K562 (cell line): ENCODE data around the gene CLEC2L. TPM values are rescaled to one million over a fixed set of nuclear protein-coding genes. Genes with fewer than 3 reads are reported as not detected.

Source experiments
- ATAC-seq: fragments of 200-7000 bp; cut with Tn5 transposase; 3 replicates; pipeline ENCODE4 v1.9.1; 2020; ENCODE audit warnings: moderate library complexity
- BruUV-seq: library from RNA; stranded (reverse); fragments of 400-500 nt; replicated peaks from 2 replicates; lab custom pipeline; 2021; lab: Mats Ljungman, UMichigan
- CTCF ChIA-PET: fragments of 300-600 bp; formaldehyde crosslinking; extraction: SDS; loops from one replicate; lab custom pipeline; 2021; ENCODE audit warnings: low intra/inter-chr PET ratio; lab: Yijun Ruan, JAX
- POLR2A ChIA-PET: fragments of 300-600, 350-650 bp; sonication (Branson Sonifier 250); formaldehyde crosslinking; extraction: SDS; loops from one replicate; lab custom pipeline; 2021; ENCODE audit warnings: antibody characterized with exemption, inconsistent platforms; lab: Yijun Ruan, JAX
- DNase-seq, 4 experiments: peaks; one replicate each; pipeline versions ENCODE4 v3.0.0 to v3.0.0-alpha.2; 2011 to 2018; ENCODE audit warnings: low spot score in 3 of 4, mixed read lengths in 3 of 4; ENCODE audit errors: extremely low read depth in 1 of 4
- FAIRE-seq: peaks from 2 replicates; lab custom pipeline; 2011; peaks lifted over from hg19 to GRCh38; lab: Jason Lieb, UNC
- H2AFZ ChIP-seq: 2 replicates; pipeline ENCODE4 v1.6.0; 2011; ENCODE audit warnings: low read depth, low read length, control low read depth, inconsistent platforms
- H3K27ac ChIP-seq: fragments of 200-600 bp; 3 replicates; pipeline ENCODE4 v1.8.0; 2011; ENCODE audit warnings: low read depth, mild to moderate bottlenecking, control low read depth, inconsistent platforms, low read length, moderate library complexity, mixed read lengths; ENCODE audit errors: extremely low read depth
- H3K27me3 ChIP-seq, 2 experiments: fragments of 300-600 bp in 1 of 2; 2 replicates in 1 of 2; 3 replicates in 1 of 2; pipeline versions ENCODE4 v1.6.0 to v1.8.0; 2011; ENCODE audit warnings: inconsistent platforms in 2 of 2, low read length in 2 of 2, mild to moderate bottlenecking in 1 of 2, mixed read lengths in 1 of 2, moderate library complexity in 1 of 2; ENCODE audit not compliant: control insufficient read depth in 2 of 2, insufficient read depth in 2 of 2
- H3K36me3 ChIP-seq: fragments of 300-600 bp; 3 replicates; pipeline ENCODE4 v1.8.0; 2011; ENCODE audit warnings: mild to moderate bottlenecking, low read length, inconsistent platforms; ENCODE audit not compliant: control insufficient read depth, insufficient read depth
- H3K4me1 ChIP-seq, 2 experiments: fragments of 200-600 bp in 1 of 2; replicated peaks in 1 of 2; 2 replicates in 1 of 2; 3 replicates in 1 of 2; pipeline versions ENCODE4 v1.5.1 to v1.8.0; 2011; ENCODE audit warnings: inconsistent platforms in 2 of 2, low read length in 2 of 2, mild to moderate bottlenecking in 1 of 2, mixed read lengths in 1 of 2, moderate library complexity in 1 of 2; ENCODE audit not compliant: control insufficient read depth in 2 of 2, insufficient read depth in 2 of 2
- H3K4me2 ChIP-seq: 2 replicates; pipeline ENCODE4 v1.6.1; 2011; ENCODE audit warnings: low read length, control low read depth, inconsistent platforms, mixed read lengths; ENCODE audit not compliant: insufficient read depth
- H3K4me3 ChIP-seq: fragments of 200-600 bp; sonication (generic), shearing (Covaris generic); 2 replicates; pipeline ENCODE4 v1.5.1; 2016; ENCODE audit warnings: control low read depth, inconsistent platforms
- H3K79me2 ChIP-seq: fragments of 200-600 bp; 3 replicates; pipeline ENCODE4 v1.8.0; 2011; ENCODE audit warnings: low read length, inconsistent platforms; ENCODE audit not compliant: control insufficient read depth, insufficient read depth
- H3K9ac ChIP-seq, 2 experiments: 2 replicates each; pipeline versions ENCODE4 v1.6.0 to v1.6.1; 2011; ENCODE audit warnings: low read depth in 2 of 2, low read length in 2 of 2, control low read depth in 1 of 2, inconsistent platforms in 1 of 2, mild to moderate bottlenecking in 1 of 2, mixed read lengths in 1 of 2; ENCODE audit not compliant: insufficient read depth in 1 of 2
- H3K9me1 ChIP-seq: one replicate; pipeline ENCODE4 v1.6.0; 2011; ENCODE audit warnings: inconsistent platforms, mild to moderate bottlenecking, low read length, moderate library complexity; ENCODE audit not compliant: control insufficient read depth, insufficient read depth
- H3K9me3 ChIP-seq: replicated peaks from 2 replicates; pipeline ENCODE4 v1.5.1; 2011; ENCODE audit warnings: low read depth, low read length, inconsistent platforms; ENCODE audit not compliant: control insufficient read depth, insufficient read depth
- H4K20me1 ChIP-seq: replicated peaks from 2 replicates; pipeline ENCODE4 v1.6.1; 2011; ENCODE audit warnings: low read length, inconsistent platforms, mixed read lengths; ENCODE audit not compliant: control insufficient read depth, insufficient read depth
- NFXL1 ChIP-seq: fragments of 450-650 bp; formaldehyde crosslinking; IDR thresholded peaks from 2 replicates; pipeline ENCODE4 v1.4.0; 2021; ENCODE audit warnings: mild to moderate bottlenecking
- WGBS: fragments of 100-300 bp; shearing (Covaris generic); methylation state at CpG from one replicate; pipeline ENCODE4 v1.1.6; 2016; ENCODE audit warnings: low coverage, mixed read lengths; ENCODE audit not compliant: insufficient coverage; ENCODE audit errors: missing lambda C conversion rate; 5-methylcytosine and 5-hydroxymethylcytosine counted together
- in situ Hi-C: fragments of 300-500 bp; cut with MboI; formaldehyde crosslinking; loops from 4 replicates; pipeline ENCODE4 v1.15.0; 2018; ENCODE audit warnings: inconsistent platforms, mixed read lengths
- intact Hi-C: fragments of 100-400 bp; cut with micrococcal nuclease; formaldehyde crosslinking; loops from 2 replicates; pipeline ENCODE4 v1.14.2; 2022
- polyA plus RNA-seq, 8 experiments: library from polyadenylated mRNA; depleted of rRNA in 4 of 8; stranded (reverse) in 5 of 8; unstranded in 3 of 8; fragments of >200 nt; fragmentation: Nextera tagmentation in 2 of 8; fragmentation: Illumina TruSeq in 1 of 8; extraction: Ambion mirVana in 2 of 8; extraction: Trizol in 1 of 8; gene quantifications; 2 replicates each; pipeline versions ENCODE4 v1.2.1 to v1.2.3, GENCODE V29; 2011 to 2014; ENCODE audit warnings: inconsistent platforms in 1 of 8, missing spikeins in 1 of 8
- total RNA-seq, 7 experiments: library from RNA; depleted of rRNA in 6 of 7; stranded (reverse); fragments of >200 nt in 6 of 7; fragmentation: Illumina TruSeq in 2 of 7; extraction: Trizol in 2 of 7; gene quantifications; 2 replicates each; pipeline versions ENCODE4 v1.2.1 to v1.2.3, GENCODE V29; 2011 to 2021; ENCODE audit warnings: low replicate concordance in 1 of 7
- TF ChIP-seq, protein P1 (sequence below): fragments of 250-450 bp; sonication (Bioruptor Pico); IDR thresholded peaks from 2 replicates; pipeline ENCODE4 v1.5.0; 2020; ENCODE audit warnings: mild to moderate bottlenecking, borderline replicate concordance
- TF ChIP-seq, protein P2 (sequence below): fragments of 150-350 bp; conservative IDR thresholded peaks from 2 replicates; pipeline ENCODE4 v1.6.1; 2014; ENCODE audit warnings: low read length
- TF ChIP-seq, protein P3 (sequence below): fragments of 250-450 bp; sonication (Bioruptor Pico); IDR thresholded peaks from 2 replicates; pipeline ENCODE4 v1.5.0; 2021

Gene CLEC2L
- total and polyA plus RNA-seq, 9 of the 15 experiments (the other 6 are each of a cell fraction or from before 2014, with no cell fraction given): 0.84 to 5.5 (median 1.8) TPM

DNA sequence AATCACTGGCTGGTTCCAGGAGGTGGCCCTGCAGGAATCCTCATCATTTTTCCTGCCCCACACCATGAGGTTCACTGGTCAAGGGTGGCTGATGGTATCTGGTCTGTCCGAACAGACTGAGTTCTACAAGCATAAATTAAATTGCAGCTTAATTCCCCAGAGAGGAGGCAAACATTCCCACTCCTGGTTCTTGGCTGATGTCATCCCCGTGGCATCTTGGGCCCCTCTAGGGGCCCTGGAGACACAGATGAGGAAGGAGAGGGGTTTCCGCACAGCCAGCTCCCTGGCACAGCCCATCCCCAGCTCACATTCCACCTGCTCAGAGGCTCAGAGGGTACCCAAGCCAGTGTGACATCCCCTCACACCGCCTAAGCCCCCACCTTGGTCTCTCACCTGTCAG lies 34.7 kb upstream of the CLEC2L start (continued):
- TF ChIP-seq, protein P1, sequence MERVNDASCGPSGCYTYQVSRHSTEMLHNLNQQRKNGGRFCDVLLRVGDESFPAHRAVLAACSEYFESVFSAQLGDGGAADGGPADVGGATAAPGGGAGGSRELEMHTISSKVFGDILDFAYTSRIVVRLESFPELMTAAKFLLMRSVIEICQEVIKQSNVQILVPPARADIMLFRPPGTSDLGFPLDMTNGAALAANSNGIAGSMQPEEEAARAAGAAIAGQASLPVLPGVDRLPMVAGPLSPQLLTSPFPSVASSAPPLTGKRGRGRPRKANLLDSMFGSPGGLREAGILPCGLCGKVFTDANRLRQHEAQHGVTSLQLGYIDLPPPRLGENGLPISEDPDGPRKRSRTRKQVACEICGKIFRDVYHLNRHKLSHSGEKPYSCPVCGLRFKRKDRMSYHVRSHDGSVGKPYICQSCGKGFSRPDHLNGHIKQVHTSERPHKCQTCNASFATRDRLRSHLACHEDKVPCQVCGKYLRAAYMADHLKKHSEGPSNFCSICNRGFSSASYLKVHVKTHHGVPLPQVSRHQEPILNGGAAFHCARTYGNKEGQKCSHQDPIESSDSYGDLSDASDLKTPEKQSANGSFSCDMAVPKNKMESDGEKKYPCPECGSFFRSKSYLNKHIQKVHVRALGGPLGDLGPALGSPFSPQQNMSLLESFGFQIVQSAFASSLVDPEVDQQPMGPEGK: no peak
- TF ChIP-seq, protein P2, sequence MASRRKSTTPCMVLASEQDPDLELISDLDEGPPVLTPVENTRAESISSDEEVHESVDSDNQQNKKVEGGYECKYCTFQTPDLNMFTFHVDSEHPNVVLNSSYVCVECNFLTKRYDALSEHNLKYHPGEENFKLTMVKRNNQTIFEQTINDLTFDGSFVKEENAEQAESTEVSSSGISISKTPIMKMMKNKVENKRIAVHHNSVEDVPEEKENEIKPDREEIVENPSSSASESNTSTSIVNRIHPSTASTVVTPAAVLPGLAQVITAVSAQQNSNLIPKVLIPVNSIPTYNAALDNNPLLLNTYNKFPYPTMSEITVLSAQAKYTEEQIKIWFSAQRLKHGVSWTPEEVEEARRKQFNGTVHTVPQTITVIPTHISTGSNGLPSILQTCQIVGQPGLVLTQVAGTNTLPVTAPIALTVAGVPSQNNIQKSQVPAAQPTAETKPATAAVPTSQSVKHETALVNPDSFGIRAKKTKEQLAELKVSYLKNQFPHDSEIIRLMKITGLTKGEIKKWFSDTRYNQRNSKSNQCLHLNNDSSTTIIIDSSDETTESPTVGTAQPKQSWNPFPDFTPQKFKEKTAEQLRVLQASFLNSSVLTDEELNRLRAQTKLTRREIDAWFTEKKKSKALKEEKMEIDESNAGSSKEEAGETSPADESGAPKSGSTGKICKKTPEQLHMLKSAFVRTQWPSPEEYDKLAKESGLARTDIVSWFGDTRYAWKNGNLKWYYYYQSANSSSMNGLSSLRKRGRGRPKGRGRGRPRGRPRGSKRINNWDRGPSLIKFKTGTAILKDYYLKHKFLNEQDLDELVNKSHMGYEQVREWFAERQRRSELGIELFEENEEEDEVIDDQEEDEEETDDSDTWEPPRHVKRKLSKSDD: no peak
- TF ChIP-seq NFXL1 (CRISPR knock-in tag): no peak

DNA sequence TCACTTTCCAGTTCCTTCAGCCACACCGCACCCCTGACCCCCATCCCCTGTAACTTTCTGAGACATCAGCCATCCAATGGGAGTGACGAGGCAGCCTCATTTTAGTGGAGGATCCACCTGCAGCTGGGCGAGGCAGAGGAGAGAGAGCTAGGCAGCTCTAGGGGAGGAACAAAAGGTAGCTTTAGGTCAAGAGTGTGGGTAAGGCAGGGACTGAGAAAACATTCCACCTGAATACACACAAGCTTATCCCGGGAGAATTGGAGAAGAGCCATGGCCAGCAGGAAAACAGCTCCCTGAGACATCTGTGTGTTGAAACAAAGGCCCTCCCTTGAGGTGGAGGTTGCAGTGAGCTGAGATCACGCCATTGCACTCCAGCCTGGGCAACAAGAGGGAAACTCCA lies 33.4 kb upstream of the CLEC2L start:
- WGBS: 0% methylated on average over 5 of the region's 5 CpGs
- ATAC-seq: no peak
- Histone ChIP-seq H3K79me2 (no peaks in the 10 kb centered on the region), H3K4me2 (no peak overlapping the region), H3K4me1 (no peaks in the 10 kb centered on the region), H3K4me3 (no peak overlapping the region), H3K9ac (no peak overlapping the region)
- in situ Hi-C loops: no loop called here
- TF ChIP-seq, protein P3, sequence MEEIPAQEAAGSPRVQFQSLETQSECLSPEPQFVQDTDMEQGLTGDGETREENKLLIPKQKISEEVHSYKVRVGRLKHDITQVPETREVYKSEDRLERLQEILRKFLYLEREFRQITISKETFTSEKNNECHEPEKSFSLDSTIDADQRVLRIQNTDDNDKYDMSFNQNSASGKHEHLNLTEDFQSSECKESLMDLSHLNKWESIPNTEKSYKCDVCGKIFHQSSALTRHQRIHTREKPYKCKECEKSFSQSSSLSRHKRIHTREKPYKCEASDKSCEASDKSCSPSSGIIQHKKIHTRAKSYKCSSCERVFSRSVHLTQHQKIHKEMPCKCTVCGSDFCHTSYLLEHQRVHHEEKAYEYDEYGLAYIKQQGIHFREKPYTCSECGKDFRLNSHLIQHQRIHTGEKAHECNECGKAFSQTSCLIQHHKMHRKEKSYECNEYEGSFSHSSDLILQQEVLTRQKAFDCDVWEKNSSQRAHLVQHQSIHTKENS (CRISPR knock-in tag): no peak
- TF ChIP-seq, all 486 proteins: peak for 0
- POLR2A ChIA-PET: interaction anchor here (1.5 to 1.7 kb wide), 2 partner anchors 10 to 17 kb away, joined by 4 to 6 read pairs; no protein-coding TSS in a partner anchor
- Histone ChIP-seq H3K36me3 (no peaks in the 10 kb centered on the region), H3K27me3 (peaks cover 32 to 38% of the 10 kb centered on the region in 2 experiments), H2AFZ (no peak overlapping the region), H3K27ac (no peak overlapping the region), H3K9me3 (no peaks in the 10 kb centered on the region), H4K20me1 (no peaks in the 10 kb centered on the region; the same call in 1 of the 2 replicates), H3K9me1 (no peaks in the 10 kb centered on the region)
- no peak for FAIRE-seq
- DNase-seq: no peak
- no TSS peak for BruUV-seq
- intact Hi-C loops: no loop called here
- CTCF ChIA-PET: no interaction called here
